Occipital lobe (tissue), 2 donors: ENCODE results near the gene MAP1LC3B. TPM values are rescaled to one million over a fixed set of nuclear protein-coding genes. Genes with fewer than 3 reads are reported as not detected.

Experiments
- DNase-seq: peaks from one replicate; lab custom pipeline; 2025; lab: John Stamatoyannopoulos, UW
- total RNA-seq: library from RNA; depleted of rRNA; stranded (reverse); fragments of >200 nt; gene quantifications from one replicate; pipeline ENCODE4 v1.2.3, GENCODE V29; 2014

MAP1LC3B gene
- total RNA-seq: 18.2 TPM

- DNase-seq: peak; percentile 94
Observed at GRCh38 chr16:87391950-87392820, at the start of gene MAP1LC3B. MAP1LC3B (plus strand) TSS chr16:87392336; CDS start chr16:87392428, 92 bp downstream.

GRCh38 chr16:87342504-87342903 is 49.6 kb upstream of the MAP1LC3B start:
- DNase-seq: no peak

- DNase-seq: no peak
Observed at GRCh38 chr16:87342978-87343752, 49.0 kb upstream of the MAP1LC3B start.

GRCh38 chr16:87343753-87344050 is 48.4 kb upstream of the MAP1LC3B start:
- no peak for DNase-seq

GRCh38 chr16:87344165-87344930 is 47.8 kb upstream of the MAP1LC3B start:
- no peak for DNase-seq

- DNase-seq: no peak
Observed at GRCh38 chr16:87344931-87345631, 47.1 kb upstream of the MAP1LC3B start.

GRCh38 chr16:87345726-87346424 is 46.3 kb upstream of the MAP1LC3B start:
- DNase-seq: no peak

- DNase-seq: no peak
Observed at GRCh38 chr16:87346517-87347060, 45.5 kb upstream of the MAP1LC3B start.

- no peak for DNase-seq
Observed at GRCh38 chr16:87347932-87348615, 44.1 kb upstream of the MAP1LC3B start.

GRCh38 chr16:87348616-87349157 is 43.4 kb upstream of the MAP1LC3B start:
- DNase-seq: no peak

GRCh38 chr16:87350031-87350430 is 42.1 kb upstream of the MAP1LC3B start:
- no peak for DNase-seq

GRCh38 chr16:87350681-87351319 is 41.3 kb upstream of the MAP1LC3B start:
- DNase-seq: peak; percentile 70

- no peak for DNase-seq
Observed at GRCh38 chr16:87351320-87351698, 40.8 kb upstream of the MAP1LC3B start.

- no peak for DNase-seq
Observed at GRCh38 chr16:87352818-87353217, 39.3 kb upstream of the MAP1LC3B start.

GRCh38 chr16:87353613-87354012 is 38.5 kb upstream of the MAP1LC3B start:
- DNase-seq: no peak

GRCh38 chr16:87356491-87356853 is 35.7 kb upstream of the MAP1LC3B start:
- DNase-seq: no peak

- DNase-seq: no peak
Observed at GRCh38 chr16:87358250-87358649, 33.9 kb upstream of the MAP1LC3B start.

- DNase-seq: no peak
Observed at GRCh38 chr16:87358696-87359095, 33.4 kb upstream of the MAP1LC3B start.

GRCh38 chr16:87359121-87359520 is 33.0 kb upstream of the MAP1LC3B start:
- no peak for DNase-seq
